PC-3 (cell line): ENCODE data around the gene OSBPL2. TPM values are rescaled to one million over a fixed set of nuclear protein-coding genes. Genes with fewer than 3 reads are reported as not detected.

Experiments
- ATAC-seq: fragments of 200-7000 bp; cut with Tn5 transposase; 2 replicates; pipeline ENCODE4 v1.9.1; 2020; ENCODE audit warnings: mild to moderate bottlenecking, moderate library complexity
- BruUV-seq: library from RNA; stranded (reverse); fragments of 400-500 nt; replicated peaks from 2 replicates; lab custom pipeline; 2021; lab: Mats Ljungman, UMichigan
- CTCF ChIA-PET: fragments of 300-600 bp; sonication (Branson Sonifier 250); formaldehyde crosslinking; loops from one replicate; lab custom pipeline; 2022; ENCODE audit warnings: antibody characterized with exemption; lab: Charles Lee
- POLR2A ChIA-PET: fragments of 300-600 bp; sonication (Branson Sonifier 250); formaldehyde crosslinking; loops from one replicate; lab custom pipeline; 2022; ENCODE audit warnings: antibody characterized with exemption; ENCODE audit not compliant: unreplicated experiment; lab: Charles Lee
- DNase-seq: peaks from one replicate; pipeline ENCODE4 v3.0.0-alpha.2; 2015
- H2AFZ ChIP-seq: fragments of 300-600 bp; sonication (generic); 2 replicates; pipeline ENCODE4 v1.6.0; 2016; ENCODE audit warnings: antibody characterized with exemption, low read length
- H3F3A ChIP-seq: fragments of 300-600 bp; sonication (generic); one replicate; pipeline ENCODE4 v1.6.0; 2017; ENCODE audit warnings: antibody characterized with exemption, low read length, control low read depth, mild to moderate bottlenecking; ENCODE audit not compliant: unreplicated experiment
- H3K27ac ChIP-seq: fragments of 300-600 bp; sonication (generic); 2 replicates; pipeline ENCODE4 v1.5.1; 2016; ENCODE audit warnings: mild to moderate bottlenecking, low read length
- H3K27me3 ChIP-seq: fragments of 300-600 bp; sonication (generic); 2 replicates; pipeline ENCODE4 v1.6.1; 2016; ENCODE audit warnings: low read length, mixed read lengths
- H3K36me3 ChIP-seq: fragments of 300-600 bp; sonication (generic); 2 replicates; pipeline ENCODE4 v1.6.1; 2016; ENCODE audit warnings: low read depth, mixed run types, low read length, mixed read lengths
- H3K4me1 ChIP-seq: fragments of 300-600 bp; sonication (generic); 2 replicates; pipeline ENCODE4 v1.5.1; 2016; ENCODE audit warnings: low read length; ENCODE audit not compliant: insufficient read depth
- H3K4me2 ChIP-seq: fragments of 300-600 bp; sonication (generic); 2 replicates; pipeline ENCODE4 v1.6.0; 2016; ENCODE audit warnings: low read length
- H3K4me3 ChIP-seq: fragments of 300-600 bp; sonication (generic); 2 replicates; pipeline ENCODE4 v1.5.1; 2016; ENCODE audit warnings: mild to moderate bottlenecking, low read length, mixed read lengths
- H3K79me2 ChIP-seq: fragments of 300-600 bp; sonication (generic); 2 replicates; pipeline ENCODE4 v1.6.1; 2017; ENCODE audit warnings: low read length, mixed read lengths
- H3K9ac ChIP-seq: fragments of 300-600 bp; sonication (generic); 2 replicates; pipeline ENCODE4 v1.6.0; 2016; ENCODE audit warnings: mild to moderate bottlenecking, low read length
- H3K9me2 ChIP-seq: fragments of 300-600 bp; sonication (generic); replicated peaks from 2 replicates; pipeline ENCODE4 v1.6.1; 2016; ENCODE audit warnings: mixed run types, low read length, mixed read lengths
- H3K9me3 ChIP-seq: fragments of 300-600 bp; sonication (generic); 2 replicates; pipeline ENCODE4 v1.6.1; 2016; ENCODE audit warnings: low read length, mixed read lengths
- H4K20me1 ChIP-seq: fragments of 300-600 bp; sonication (generic); 2 replicates; pipeline ENCODE4 v1.6.1; 2016; ENCODE audit warnings: low read length, mixed read lengths
- EZH2 ChIP-seq: fragments of 300-600 bp; sonication (generic); IDR thresholded peaks from one replicate; pipeline ENCODE4 v1.6.1; 2017; ENCODE audit warnings: antibody characterized with exemption, mild to moderate bottlenecking, low read length; ENCODE audit not compliant: unreplicated experiment
- EZH2phosphoT487 ChIP-seq: fragments of 300-600 bp; sonication (generic); IDR thresholded peaks from 2 replicates; pipeline ENCODE4 v1.6.1; 2018; ENCODE audit warnings: mild to moderate bottlenecking, antibody characterized with exemption, low read length, borderline replicate concordance
- intact Hi-C: fragments of 100-400 bp; cut with micrococcal nuclease; formaldehyde crosslinking; loops from 2 replicates; pipeline ENCODE4 v1.9.0; 2023
- total RNA-seq: library from RNA; depleted of rRNA; stranded (reverse); fragments of >200 nt; gene quantifications from 2 replicates; pipeline ENCODE4 v1.2.3, GENCODE V29; 2014
- TF ChIP-seq, protein P1 (sequence below): fragments of 300-600 bp; sonication (generic); conservative IDR thresholded peaks from 2 replicates; pipeline ENCODE4 v1.5.1; 2017; ENCODE audit warnings: antibody characterized with exemption, low read depth, mild to moderate bottlenecking, low read length

Gene OSBPL2
- total RNA-seq, 1 experiment from 2014 or later: 39.7 TPM

DNA sequence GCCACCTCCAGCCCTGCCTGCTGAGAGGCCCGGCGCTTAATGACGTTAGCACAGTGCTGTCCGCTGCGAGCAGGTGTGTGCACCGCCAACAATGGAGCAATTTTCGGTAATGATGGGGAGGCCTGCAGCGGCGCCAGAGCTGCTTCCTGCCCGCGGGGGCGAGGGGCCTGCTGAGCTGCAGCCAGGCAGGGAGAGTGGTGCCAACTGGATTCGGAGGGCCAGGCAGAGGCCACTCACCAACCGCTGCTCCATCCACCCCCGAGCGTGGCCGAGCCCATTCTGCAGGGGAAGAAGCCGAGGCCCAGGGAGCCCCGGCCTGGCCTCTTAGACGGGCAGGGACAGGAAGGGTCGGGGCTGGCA lies 27.8 kb upstream of the OSBPL2 start:
- no peak for DNase-seq
- no peak overlapping the region for H3K27ac ChIP-seq
- CTCF ChIA-PET: no interaction called here
- intact Hi-C loops: no loop called here
- H3K36me3 ChIP-seq: no peaks in the 10 kb centered on the region
- peaks cover 5% of the 10 kb centered on the region; the same call in 1 of the 2 replicates for H4K20me1 ChIP-seq
- BruUV-seq: no TSS peak
- POLR2A ChIA-PET: no interaction called here
- no peak overlapping the region for H3K4me2 ChIP-seq
- no peaks in the 10 kb centered on the region for H3F3A ChIP-seq
- ATAC-seq: no peak
- no peaks in the 10 kb centered on the region for H3K9me2 ChIP-seq
- H3K4me1 ChIP-seq: peaks cover 13% of the 10 kb centered on the region
- no peak overlapping the region for H3K4me3 ChIP-seq
- H3K79me2 ChIP-seq: no peaks in the 10 kb centered on the region
- H2AFZ ChIP-seq: no peak overlapping the region
- H3K9me3 ChIP-seq: no peaks in the 10 kb centered on the region
- H3K9ac ChIP-seq: no peak overlapping the region
- TF ChIP-seq EZH2 (no peak), EZH2phosphoT487 (no peak)
- TF ChIP-seq, protein P1, sequence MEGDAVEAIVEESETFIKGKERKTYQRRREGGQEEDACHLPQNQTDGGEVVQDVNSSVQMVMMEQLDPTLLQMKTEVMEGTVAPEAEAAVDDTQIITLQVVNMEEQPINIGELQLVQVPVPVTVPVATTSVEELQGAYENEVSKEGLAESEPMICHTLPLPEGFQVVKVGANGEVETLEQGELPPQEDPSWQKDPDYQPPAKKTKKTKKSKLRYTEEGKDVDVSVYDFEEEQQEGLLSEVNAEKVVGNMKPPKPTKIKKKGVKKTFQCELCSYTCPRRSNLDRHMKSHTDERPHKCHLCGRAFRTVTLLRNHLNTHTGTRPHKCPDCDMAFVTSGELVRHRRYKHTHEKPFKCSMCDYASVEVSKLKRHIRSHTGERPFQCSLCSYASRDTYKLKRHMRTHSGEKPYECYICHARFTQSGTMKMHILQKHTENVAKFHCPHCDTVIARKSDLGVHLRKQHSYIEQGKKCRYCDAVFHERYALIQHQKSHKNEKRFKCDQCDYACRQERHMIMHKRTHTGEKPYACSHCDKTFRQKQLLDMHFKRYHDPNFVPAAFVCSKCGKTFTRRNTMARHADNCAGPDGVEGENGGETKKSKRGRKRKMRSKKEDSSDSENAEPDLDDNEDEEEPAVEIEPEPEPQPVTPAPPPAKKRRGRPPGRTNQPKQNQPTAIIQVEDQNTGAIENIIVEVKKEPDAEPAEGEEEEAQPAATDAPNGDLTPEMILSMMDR: no peak
- peaks cover 15% of the 10 kb centered on the region for H3K27me3 ChIP-seq

DNA sequence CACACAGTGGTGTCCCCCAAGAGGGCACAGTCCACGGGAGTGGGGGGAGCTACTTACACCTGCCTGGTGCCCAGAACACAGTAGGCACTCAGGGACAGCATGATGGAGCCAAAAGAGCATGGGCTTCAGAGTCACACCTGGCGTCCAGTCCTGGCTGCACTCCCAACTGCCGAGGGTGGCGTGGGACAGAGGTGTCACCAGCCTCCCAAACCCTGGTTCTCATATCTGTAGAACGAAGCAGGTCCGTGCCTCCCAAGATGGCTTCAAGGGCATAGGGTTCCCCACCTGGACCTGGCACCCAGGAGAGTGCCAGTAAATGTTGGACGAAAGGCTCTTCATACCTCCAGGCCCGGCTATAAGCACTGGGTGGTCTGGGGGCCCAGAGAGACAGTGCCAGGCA lies 27.1 kb upstream of the OSBPL2 start:
- TF ChIP-seq EZH2phosphoT487 (no peak), EZH2 (no peak)
- TF ChIP-seq, protein P1: no peak
- H3K27me3 ChIP-seq: peaks cover 15% of the 10 kb centered on the region
- no peak overlapping the region for H3K4me3 ChIP-seq
- intact Hi-C loops: no loop called here
- no peak overlapping the region for H3K27ac ChIP-seq
- no peak overlapping the region for H2AFZ ChIP-seq
- BruUV-seq: no TSS peak
- ChIA-PET CTCF (no interaction called here), POLR2A (no interaction called here)
- peaks cover 5% of the 10 kb centered on the region; the same call in 1 of the 2 replicates for H4K20me1 ChIP-seq
- H3K4me1 ChIP-seq: peaks cover 13% of the 10 kb centered on the region
- no peaks in the 10 kb centered on the region for H3K9me2 ChIP-seq
- no peak overlapping the region for H3K4me2 ChIP-seq
- no peaks in the 10 kb centered on the region for H3F3A ChIP-seq
- DNase-seq (no peak), ATAC-seq (no peak)
- H3K9ac ChIP-seq: no peak overlapping the region
- H3K79me2 ChIP-seq: no peaks in the 10 kb centered on the region
- no peaks in the 10 kb centered on the region for H3K36me3 ChIP-seq
- no peaks in the 10 kb centered on the region for H3K9me3 ChIP-seq

DNA sequence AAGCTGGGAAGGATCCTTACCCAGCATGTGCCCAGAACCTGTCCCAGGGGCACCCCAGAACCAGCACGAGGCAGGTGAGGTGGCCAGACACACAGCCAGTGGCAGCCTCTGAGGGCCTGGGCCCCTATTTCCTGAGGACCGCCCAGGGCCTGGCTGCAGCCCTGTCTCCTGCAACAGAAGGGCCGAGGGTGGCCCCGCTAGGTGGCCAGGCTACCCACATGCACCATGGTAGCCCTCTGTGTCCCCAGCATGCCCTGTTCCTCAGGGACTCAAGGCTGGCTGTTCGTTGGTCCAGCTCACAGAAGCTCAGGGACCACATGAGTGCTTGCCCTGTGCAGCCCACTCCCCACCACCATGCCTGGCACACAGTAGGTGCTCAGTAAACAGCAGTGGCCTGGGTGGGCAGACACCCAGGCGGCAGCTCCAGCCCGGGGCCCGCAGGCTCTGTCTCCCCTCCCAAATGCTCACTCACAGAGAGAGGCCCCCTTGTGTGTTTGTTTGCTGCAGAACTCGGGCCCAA lies 26.5 kb upstream of the OSBPL2 start:
- POLR2A ChIA-PET: no interaction called here
- no peaks in the 10 kb centered on the region for H3K36me3 ChIP-seq
- no peaks in the 10 kb centered on the region for H3K9me3 ChIP-seq
- intact Hi-C loops: no loop called here
- no peak overlapping the region for H3K4me3 ChIP-seq
- H2AFZ ChIP-seq: no peak overlapping the region
- H3K9ac ChIP-seq: no peak overlapping the region
- no peaks in the 10 kb centered on the region for H3K79me2 ChIP-seq
- DNase-seq (no peak), ATAC-seq (no peak)
- H3K9me2 ChIP-seq: no peaks in the 10 kb centered on the region
- no peak overlapping the region for H3K27ac ChIP-seq
- peaks cover 13% of the 10 kb centered on the region for H3K4me1 ChIP-seq
- TF ChIP-seq EZH2phosphoT487 (no peak), EZH2 (no peak)
- TF ChIP-seq, protein P1: no peak
- H4K20me1 ChIP-seq: peaks cover 5% of the 10 kb centered on the region; the same call in 1 of the 2 replicates
- H3K4me2 ChIP-seq: no peak overlapping the region
- H3F3A ChIP-seq: no peaks in the 10 kb centered on the region
- peaks cover 15% of the 10 kb centered on the region for H3K27me3 ChIP-seq
- BruUV-seq: no TSS peak
- CTCF ChIA-PET: no interaction called here
